A172 (cell line): ENCODE results near the gene MPC1. TPM values are rescaled to one million over a fixed set of nuclear protein-coding genes. Genes with fewer than 3 reads are reported as not detected.
"Not testable (repeated sequence)": the region's sequence is repeated elsewhere in the genome, so short reads cannot be mapped to it uniquely, and the experiment has no call there.

Experiments used
- DNase-seq: peaks from one replicate; pipeline ENCODE4 v3.0.0-alpha.2; 2015; ENCODE audit warnings: low spot score
- total RNA-seq: library from RNA; depleted of rRNA; stranded (reverse); fragments of >200 nt; shearing (Covaris generic); gene quantifications from 2 replicates; pipeline ENCODE4 v1.2.3, GENCODE V29; 2014

The MPC1 gene
- total RNA-seq, 1 experiment from 2014 or later, result 33.9 TPM

- no peak for DNase-seq
Measured at GRCh38 chr6:166406197-166406596, 23.5 kb upstream of the MPC1 start.

GRCh38 chr6:166405386-166405785, 22.6 kb upstream of the MPC1 start:
- no peak for DNase-seq

- peak; percentile 37 for DNase-seq
Measured at GRCh38 chr6:166402582-166403277, 20.0 kb upstream of the MPC1 start.

- DNase-seq, result peak; percentile 52
Measured at GRCh38 chr6:166400649-166401250, 18.0 kb upstream of the MPC1 start.

GRCh38 chr6:166400181-166400580, 17.4 kb upstream of the MPC1 start:
- no peak for DNase-seq

GRCh38 chr6:166398348-166398747, 15.6 kb upstream of the MPC1 start:
- DNase-seq, result no peak

GRCh38 chr6:166397849-166398248, 15.1 kb upstream of the MPC1 start:
- no peak for DNase-seq

GRCh38 chr6:166395778-166396177, 13.0 kb upstream of the MPC1 start:
- DNase-seq, result no peak

- DNase-seq, result no peak
Measured at GRCh38 chr6:166395351-166395750, 12.6 kb upstream of the MPC1 start.

GRCh38 chr6:166394036-166394892, 11.5 kb upstream of the MPC1 start:
- no peak for DNase-seq

- no peak for DNase-seq
Measured at GRCh38 chr6:166393535-166393823, 10.7 kb upstream of the MPC1 start.

GRCh38 chr6:166392755-166393534, 10.2 kb upstream of the MPC1 start:
- not testable (repeated sequence) for DNase-seq

- DNase-seq, result no peak
Measured at GRCh38 chr6:166389119-166389518, 6.4 kb upstream of the MPC1 start.

GRCh38 chr6:166388290-166389004, 5.7 kb upstream of the MPC1 start:
- no peak for DNase-seq

GRCh38 chr6:166387642-166388289, 5.0 kb upstream of the MPC1 start:
- DNase-seq, result no peak

- DNase-seq, result not testable (repeated sequence)
Measured at GRCh38 chr6:166387098-166387497, 4.4 kb upstream of the MPC1 start.

GRCh38 chr6:166386111-166386510, 3.4 kb upstream of the MPC1 start:
- no peak for DNase-seq

GRCh38 chr6:166383802-166384363, 1.1 kb upstream of the MPC1 start:
- DNase-seq, result not testable (repeated sequence)

- no peak for DNase-seq
Measured at GRCh38 chr6:166382500-166382932, 224 bp downstream of the MPC1 start.

- no peak for DNase-seq
Measured at GRCh38 chr6:166381733-166382499, 824 bp downstream of the MPC1 start.
